Natural killer cell (primary cell): ENCODE data around the gene RARA. TPM values are rescaled to one million over a fixed set of nuclear protein-coding genes. Genes with fewer than 3 reads are reported as not detected.

Experiments used
- ATAC-seq, 3 donors: fragments of 150-1000 bp in 2 of 3; fragments of 200-7000 bp in 1 of 3; cut with Tn5 transposase; 1 replicate in 1 of 3; 2 replicates in 2 of 3; pipeline ENCODE4 v1.10.0; 2021; ENCODE audit warnings: mild to moderate bottlenecking in 2 of 3, moderate library complexity in 2 of 3
- DNase-seq, 2 donors: peaks; one replicate each; pipeline versions ENCODE4 v3.0.0 to v3.0.0-alpha.2; 2013 to 2021; ENCODE audit warnings: mixed read lengths in 1 of 2
- H3K27ac ChIP-seq: one replicate; pipeline ENCODE4 v1.5.1; 2013; ENCODE audit warnings: mild to moderate bottlenecking, low read length
- H3K27me3 ChIP-seq: one replicate; pipeline ENCODE4 v1.6.1; 2013; ENCODE audit warnings: low read length; ENCODE audit not compliant: control insufficient read depth, insufficient read depth
- H3K36me3 ChIP-seq: one replicate; pipeline ENCODE4 v1.6.1; 2013; ENCODE audit warnings: low read length; ENCODE audit not compliant: control insufficient read depth, insufficient read depth
- H3K4me1 ChIP-seq: one replicate; pipeline ENCODE4 v1.6.1; 2013; ENCODE audit warnings: low read length; ENCODE audit not compliant: control insufficient read depth, insufficient read depth
- H3K4me3 ChIP-seq: one replicate; pipeline ENCODE4 v1.5.1; 2013; ENCODE audit warnings: low read length
- H3K9me3 ChIP-seq: one replicate; pipeline ENCODE4 v1.6.1; 2013; ENCODE audit warnings: low read length; ENCODE audit not compliant: control insufficient read depth, insufficient read depth
- H3K27ac Mint-ChIP-seq, 2 donors: one replicate each; pipeline ENCODE4 v1.8.0; 2022; ENCODE audit warnings: mild to moderate bottlenecking in 2 of 2, mixed read lengths in 2 of 2, moderate library complexity in 1 of 2
- H3K27me3 Mint-ChIP-seq, 2 donors: one replicate each; pipeline ENCODE4 v1.8.0; 2022; ENCODE audit warnings: low read depth in 2 of 2, mixed read lengths in 2 of 2
- H3K36me3 Mint-ChIP-seq: one replicate; pipeline ENCODE4 v1.8.0; 2022; ENCODE audit warnings: mixed read lengths
- H3K4me1 Mint-ChIP-seq, 2 donors: one replicate each; pipeline ENCODE4 v1.8.0; 2022; ENCODE audit warnings: mixed read lengths in 2 of 2
- H3K4me3 Mint-ChIP-seq: one replicate; pipeline ENCODE4 v1.8.0; 2022; ENCODE audit warnings: mild to moderate bottlenecking, moderate library complexity, mixed read lengths
- H3K9me3 Mint-ChIP-seq, 2 donors: one replicate each; pipeline ENCODE4 v1.8.0; 2022; ENCODE audit warnings: mixed read lengths in 2 of 2
- WGBS: methylation state at CpG from one replicate; pipeline ENCODE4 v1.1.7; 2013; ENCODE audit warnings: missing lambda C conversion rate; ENCODE audit not compliant: insufficient coverage; 5-methylcytosine and 5-hydroxymethylcytosine counted together
- intact Hi-C: fragments of 100-400 bp; cut with micrococcal nuclease; formaldehyde crosslinking; loops from one replicate; pipeline ENCODE4 v1.14.2; 2022
- total RNA-seq, 4 donors: library from RNA; stranded (reverse); fragments of 120-200 nt in 1 of 4; gene quantifications; one replicate each; pipeline versions ENCODE4 v1.2.3 to v1.2.4, GENCODE V29; 2013 to 2022
- TF ChIP-seq, protein P1 (sequence below): fragments of 200-600 bp; IDR thresholded peaks from one replicate; pipeline ENCODE4 v1.8.0; 2022; ENCODE audit warnings: antibody characterized with exemption

The RARA gene
- total RNA-seq, 3 donors from 2014 or later (not counting 1 experiment from before 2014, with no cell fraction given), result 75.9 to 94.6 (median 79.1) TPM

DNA sequence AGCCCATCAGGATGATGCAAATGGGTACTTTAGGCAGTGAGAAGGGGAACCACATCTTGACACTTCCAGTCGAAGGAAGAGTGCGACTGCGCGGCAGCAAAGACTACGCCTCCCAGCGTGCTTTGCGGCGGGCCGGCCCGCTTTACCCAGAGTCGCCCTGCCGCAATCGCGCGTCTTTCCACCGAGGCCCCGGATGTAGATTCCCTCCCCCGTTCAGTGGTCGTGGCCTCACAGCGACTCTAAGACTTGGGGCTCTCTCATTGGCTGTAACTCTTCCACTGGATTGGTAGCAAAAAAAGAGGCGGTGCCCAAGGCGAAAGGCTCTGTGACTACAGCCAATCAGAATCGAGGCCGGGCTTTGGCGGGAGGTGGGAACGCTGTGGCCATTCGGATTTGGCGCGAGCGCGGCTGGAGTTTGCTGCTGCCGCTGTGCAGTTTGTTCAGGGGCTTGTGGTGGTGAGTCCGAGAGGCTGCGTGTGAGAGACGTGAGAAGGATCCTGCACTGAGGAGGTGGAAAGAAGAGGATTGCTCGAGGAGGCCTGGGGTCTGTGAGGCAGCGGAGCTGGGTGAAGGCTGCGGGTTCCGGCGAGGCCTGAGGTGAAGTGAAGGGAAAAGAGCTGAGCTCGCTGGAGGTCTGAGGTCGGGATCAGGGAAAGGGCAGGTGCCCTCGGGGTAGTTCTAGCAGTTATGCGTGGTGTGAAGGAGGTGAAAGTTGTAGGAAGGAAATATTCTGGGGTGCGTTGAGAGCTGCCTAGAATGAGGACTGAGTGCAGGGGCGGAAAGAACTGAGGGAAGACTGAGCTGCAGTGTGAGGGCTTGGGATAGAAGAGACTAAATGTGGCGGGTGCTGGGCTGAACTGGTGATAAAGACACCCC lies 21.2 kb upstream of the RARA start, which contains the start of gene CDC6:
Gene CDC6, plus strand, starts transcription at position 386 of the 876 bp plus-strand sequence. CDS start 1,542 bp downstream, outside the sequence.
- Histone ChIP-seq H3K36me3 (no peaks in the 10 kb centered on the region), H3K27me3 (no peaks in the 10 kb centered on the region), H3K4me1 (peaks cover 12% of the 10 kb centered on the region), H3K27ac (peak within 1 kb of the TSS; percentile 19), H3K9me3 (no peaks in the 10 kb centered on the region), H3K4me3 (peak within 1 kb of the TSS; percentile 56)
- TF ChIP-seq, protein P1, sequence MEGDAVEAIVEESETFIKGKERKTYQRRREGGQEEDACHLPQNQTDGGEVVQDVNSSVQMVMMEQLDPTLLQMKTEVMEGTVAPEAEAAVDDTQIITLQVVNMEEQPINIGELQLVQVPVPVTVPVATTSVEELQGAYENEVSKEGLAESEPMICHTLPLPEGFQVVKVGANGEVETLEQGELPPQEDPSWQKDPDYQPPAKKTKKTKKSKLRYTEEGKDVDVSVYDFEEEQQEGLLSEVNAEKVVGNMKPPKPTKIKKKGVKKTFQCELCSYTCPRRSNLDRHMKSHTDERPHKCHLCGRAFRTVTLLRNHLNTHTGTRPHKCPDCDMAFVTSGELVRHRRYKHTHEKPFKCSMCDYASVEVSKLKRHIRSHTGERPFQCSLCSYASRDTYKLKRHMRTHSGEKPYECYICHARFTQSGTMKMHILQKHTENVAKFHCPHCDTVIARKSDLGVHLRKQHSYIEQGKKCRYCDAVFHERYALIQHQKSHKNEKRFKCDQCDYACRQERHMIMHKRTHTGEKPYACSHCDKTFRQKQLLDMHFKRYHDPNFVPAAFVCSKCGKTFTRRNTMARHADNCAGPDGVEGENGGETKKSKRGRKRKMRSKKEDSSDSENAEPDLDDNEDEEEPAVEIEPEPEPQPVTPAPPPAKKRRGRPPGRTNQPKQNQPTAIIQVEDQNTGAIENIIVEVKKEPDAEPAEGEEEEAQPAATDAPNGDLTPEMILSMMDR, result no peak
- no peaks in the 10 kb centered on the region for H3K9me3 Mint-ChIP-seq
- no peaks in the 10 kb centered on the region for H3K27me3 Mint-ChIP-seq
- H3K4me3 Mint-ChIP-seq, result peak within 1 kb of the TSS; percentile 100
- under 1% methylated on average over 47 of the region's 47 CpGs for WGBS
- intact Hi-C loops, result loop anchor here (1.0 to 5.0 kb wide), 3 partner anchors 35 to 131 kb away; partner anchors contain the start of gene WIPF2
- H3K27ac Mint-ChIP-seq, result peak within 1 kb of the TSS; percentile 84 to 86
- peak; percentile 95 to 99 for DNase-seq
- no peaks in the 10 kb centered on the region for H3K36me3 Mint-ChIP-seq
- peaks cover 19 to 25% of the 10 kb centered on the region in 2 donors for H3K4me1 Mint-ChIP-seq
- peak; percentile 91 to 98 (median 93) for ATAC-seq

DNA sequence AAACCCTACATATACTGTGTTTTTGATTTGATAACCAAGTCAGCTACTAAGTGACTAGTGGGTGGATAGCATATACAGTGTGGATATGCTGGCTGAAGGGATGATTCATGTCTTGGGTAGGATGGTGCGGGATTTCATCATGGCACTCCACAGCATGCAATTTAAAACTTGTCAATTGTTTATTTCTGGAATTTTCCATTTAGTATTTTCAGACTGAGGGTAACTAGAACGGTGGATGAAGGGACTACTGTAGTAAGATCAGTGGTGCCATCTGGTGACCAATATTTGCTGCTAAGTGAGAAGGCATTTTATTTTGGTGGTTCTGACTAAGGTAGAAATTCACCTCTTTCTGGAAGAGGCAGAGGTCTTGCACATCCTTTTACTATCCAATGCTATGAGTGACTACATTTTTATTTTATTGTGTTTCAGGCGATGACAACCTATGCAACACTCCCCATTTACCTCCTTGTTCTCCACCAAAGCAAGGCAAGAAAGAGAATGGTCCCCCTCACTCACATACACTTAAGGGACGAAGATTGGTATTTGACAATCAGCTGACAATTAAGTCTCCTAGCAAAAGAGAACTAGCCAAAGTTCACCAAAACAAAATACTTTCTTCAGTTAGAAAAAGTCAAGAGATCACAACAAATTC lies 18.2 kb upstream of the RARA start:
- TF ChIP-seq, protein P1, result peak; percentile 8
- Histone ChIP-seq H3K36me3 (no peaks in the 10 kb centered on the region), H3K9me3 (no peaks in the 10 kb centered on the region), H3K4me3 (no peak overlapping the region), H3K27ac (no peak overlapping the region), H3K27me3 (no peaks in the 10 kb centered on the region), H3K4me1 (peaks cover 12% of the 10 kb centered on the region)
- 73% methylated on average over 4 of the region's 4 CpGs for WGBS
- H3K9me3 Mint-ChIP-seq, result no peaks in the 10 kb centered on the region
- no peaks in the 10 kb centered on the region for H3K36me3 Mint-ChIP-seq
- H3K27ac Mint-ChIP-seq, result no peak overlapping the region
- intact Hi-C loops, result loop anchor here (1.0 kb wide), 2 partner anchors 88 to 277 kb away; no protein-coding TSS in a partner anchor
- H3K4me3 Mint-ChIP-seq, result no peak overlapping the region
- peaks cover 14% of the 10 kb centered on the region in 2 donors for H3K4me1 Mint-ChIP-seq
- DNase-seq, result peak in 1 of 2 donors; percentile 73
- no peak for ATAC-seq
- H3K27me3 Mint-ChIP-seq, result no peaks in the 10 kb centered on the region

DNA sequence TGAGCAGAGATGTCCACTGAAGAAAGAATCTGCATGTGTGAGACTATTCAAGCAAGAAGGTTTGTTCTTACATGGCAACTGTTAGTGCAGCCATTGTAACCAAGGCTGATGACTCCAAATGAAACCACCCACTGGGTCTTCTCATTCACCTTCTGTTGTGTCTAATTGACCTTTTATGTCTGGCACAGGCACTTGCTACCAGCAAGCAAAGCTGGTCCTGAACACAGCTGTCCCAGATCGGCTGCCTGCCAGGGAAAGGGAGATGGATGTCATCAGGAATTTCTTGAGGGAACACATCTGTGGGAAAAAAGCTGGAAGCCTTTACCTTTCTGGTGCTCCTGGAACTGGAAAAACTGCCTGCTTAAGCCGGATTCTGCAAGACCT lies 17.7 kb upstream of the RARA start:
- no peaks in the 10 kb centered on the region for H3K36me3 Mint-ChIP-seq
- Histone ChIP-seq H3K27me3 (no peaks in the 10 kb centered on the region), H3K4me1 (peaks cover 12% of the 10 kb centered on the region), H3K9me3 (no peaks in the 10 kb centered on the region), H3K36me3 (no peaks in the 10 kb centered on the region), H3K4me3 (no peak overlapping the region), H3K27ac (no peak overlapping the region)
- DNase-seq, result no peak
- no peak overlapping the region for H3K4me3 Mint-ChIP-seq
- ATAC-seq, result no peak
- H3K9me3 Mint-ChIP-seq, result no peaks in the 10 kb centered on the region
- peaks cover 14% of the 10 kb centered on the region in 2 donors for H3K4me1 Mint-ChIP-seq
- WGBS, result 100% methylated on average over 2 of the region's 2 CpGs
- TF ChIP-seq, protein P1, result no peak
- no peak overlapping the region for H3K27ac Mint-ChIP-seq
- intact Hi-C loops, result no loop called here
- H3K27me3 Mint-ChIP-seq, result no peaks in the 10 kb centered on the region
